Activated CD4-positive, alpha-beta T cell treated with anti-CD3 and anti-CD28 coated beads, Interleukin-2, amount 10 ng/mL, durations not matched to agents 24 days and 14 days (primary cell): ENCODE data around the gene SALL4. TPM values are rescaled to one million over a fixed set of nuclear protein-coding genes. Genes with fewer than 3 reads are reported as not detected.
"Not testable (repeated sequence)": the region's sequence is repeated elsewhere in the genome, so short reads cannot be mapped to it uniquely, and the experiment has no call there.

Experiments used
- DNase-seq: peaks from one replicate; pipeline ENCODE4 v3.0.0; 2022
- H3K27ac Mint-ChIP-seq: one replicate; pipeline ENCODE4 v1.8.0; 2022; ENCODE audit warnings: mild to moderate bottlenecking, mixed read lengths
- H3K27me3 Mint-ChIP-seq: one replicate; pipeline ENCODE4 v1.8.0; 2022; ENCODE audit warnings: mixed read lengths
- H3K36me3 Mint-ChIP-seq: one replicate; pipeline ENCODE4 v1.8.0; 2022; ENCODE audit warnings: low read depth, mild to moderate bottlenecking, mixed read lengths
- H3K4me1 Mint-ChIP-seq: one replicate; pipeline ENCODE4 v1.8.0; 2021; ENCODE audit warnings: mixed read lengths
- H3K4me3 Mint-ChIP-seq: one replicate; pipeline ENCODE4 v1.8.0; 2022; ENCODE audit warnings: mild to moderate bottlenecking, moderate library complexity, mixed read lengths
- H3K9me3 Mint-ChIP-seq: one replicate; pipeline ENCODE4 v1.8.0; 2021; ENCODE audit warnings: mixed read lengths
- intact Hi-C: fragments of 100-400 bp; cut with micrococcal nuclease; formaldehyde crosslinking; loops from one replicate; pipeline ENCODE4 v1.15.1; 2023
- total RNA-seq: library from RNA; stranded (reverse); gene quantifications from 2 replicates; pipeline ENCODE4 v1.2.3, GENCODE V29; 2022

The SALL4 gene
- total RNA-seq, 1 donor from 2014 or later = 0.75 TPM

DNA sequence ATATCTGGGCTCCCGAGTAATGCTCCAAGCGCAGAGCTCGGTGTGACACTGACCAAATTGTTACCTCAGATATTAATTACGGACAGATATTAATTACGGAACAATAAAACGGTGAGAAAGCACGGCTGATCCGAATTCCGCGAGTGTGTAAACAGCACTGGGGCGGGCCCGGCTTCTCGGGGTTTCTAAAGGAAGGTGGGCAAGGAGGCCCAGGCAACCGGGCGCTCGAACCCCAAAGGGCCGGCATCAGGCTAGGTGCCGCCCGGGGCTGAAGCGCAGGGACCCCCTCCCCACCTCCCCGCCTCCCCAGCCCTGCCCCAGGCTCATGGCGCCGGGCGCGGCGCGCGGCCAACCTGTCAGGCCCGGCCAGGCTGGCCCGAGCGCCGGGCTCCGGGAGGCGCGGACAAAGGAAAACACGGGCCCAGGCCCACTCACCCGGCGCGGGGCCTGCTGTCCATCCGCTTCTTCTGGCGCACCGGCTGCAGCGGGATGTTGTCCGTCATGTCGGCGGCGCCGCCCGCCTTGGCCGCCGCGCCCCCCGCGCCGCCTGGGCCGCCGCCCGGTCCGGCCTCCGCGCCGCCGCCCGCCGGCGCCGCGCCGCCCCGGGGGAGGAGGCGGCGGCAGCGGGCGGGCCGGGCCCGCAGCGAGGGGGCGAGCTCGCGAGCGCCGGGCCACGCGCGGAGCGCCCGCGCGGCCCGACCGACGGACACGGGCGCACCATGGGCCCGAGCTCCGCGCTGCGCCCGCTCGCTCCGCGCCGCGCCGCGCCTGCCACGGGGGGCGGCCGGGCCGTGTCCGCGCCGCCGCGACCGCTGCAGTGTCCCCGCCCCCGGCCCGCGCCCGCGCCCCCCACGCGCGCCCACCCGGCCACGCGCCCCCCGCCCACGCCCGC lies 34.2 kb downstream of the SALL4 start, which contains the start of gene ATP9A:
TSS of gene ATP9A (minus strand) at position 524 of the 892 bp plus-strand sequence. CDS start at position 503, 21 bp downstream.
- intact Hi-C loops = loop anchor here (5.0 kb wide), 2 partner anchors 34 to 71 kb away; partner anchors contain the start of gene SALL4
- Mint-ChIP-seq H3K27ac (peak within 1 kb of the TSS; percentile 68), H3K36me3 (peaks cover 3% of the 10 kb centered on the region), H3K27me3 (peaks cover 36% of the 10 kb centered on the region), H3K9me3 (no peaks in the 10 kb centered on the region), H3K4me1 (peaks cover 5% of the 10 kb centered on the region), H3K4me3 (peak within 1 kb of the TSS; percentile 80)
- DNase-seq = no peak

DNA sequence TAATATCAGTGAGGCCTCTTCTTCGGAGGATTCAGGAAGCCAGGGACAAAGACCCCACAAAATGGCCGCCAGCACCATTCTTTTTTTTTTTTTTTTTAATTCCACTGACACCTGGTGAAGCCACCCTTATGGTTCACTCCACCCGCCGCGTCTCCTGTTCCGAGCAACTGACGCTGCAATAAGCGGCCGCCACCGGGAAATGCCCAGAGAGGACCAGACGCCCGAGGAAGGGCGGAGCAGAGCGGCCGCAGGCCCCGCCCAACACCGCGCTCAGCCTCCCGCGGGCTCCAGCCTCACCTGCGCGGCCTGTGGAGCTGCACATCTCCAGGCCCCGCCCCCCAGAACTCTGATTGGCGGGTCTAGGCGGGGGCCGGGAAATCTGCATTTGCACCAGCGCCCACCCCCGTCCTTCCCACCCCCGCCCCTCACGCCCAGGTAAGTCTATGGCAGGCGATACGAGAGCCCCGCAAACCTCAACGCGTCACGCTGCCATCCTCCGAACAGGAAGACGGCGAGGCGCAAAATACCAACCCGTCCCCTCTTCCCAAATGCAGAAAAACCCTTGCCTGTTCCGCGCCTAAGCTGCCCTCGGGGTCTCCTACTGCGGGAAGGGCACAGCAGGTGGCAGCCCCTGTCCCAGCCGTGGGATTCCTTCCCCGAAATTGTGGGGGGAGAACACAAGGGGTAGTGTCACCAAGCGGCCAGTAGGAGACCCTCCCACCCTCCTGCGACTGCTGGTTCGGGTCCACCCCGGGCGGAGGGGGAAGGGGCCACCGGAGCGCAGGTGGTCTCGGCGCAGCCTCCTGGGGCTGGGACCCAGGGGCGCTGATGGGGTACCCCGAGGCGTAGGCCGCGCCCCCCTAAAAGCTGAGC lies 35.1 kb downstream of the SALL4 start:
- intact Hi-C loops = loop anchor here (5.0 kb wide), 2 partner anchors 35 to 70 kb away; partner anchors contain the start of gene SALL4
- Mint-ChIP-seq H3K27me3 (peaks cover 36% of the 10 kb centered on the region), H3K9me3 (no peaks in the 10 kb centered on the region), H3K4me1 (peaks cover 5% of the 10 kb centered on the region), H3K27ac (peak overlapping the region; percentile 31), H3K4me3 (peak overlapping the region; percentile 75), H3K36me3 (peaks cover 3% of the 10 kb centered on the region)
- DNase-seq = peak; percentile 87

GRCh38 chr20:51765381-51765780 lies 36.9 kb downstream of the SALL4 start:
- H3K9me3 Mint-ChIP-seq, H3K36me3 Mint-ChIP-seq, H3K4me1 Mint-ChIP-seq, DNase-seq, H3K27ac Mint-ChIP-seq: not testable (repeated sequence)
- intact Hi-C loops = loop anchor here (5.0 kb wide), 2 partner anchors 37 to 68 kb away; partner anchors contain the start of gene SALL4
- peak overlapping the region; percentile 24 for H3K4me3 Mint-ChIP-seq
- peaks cover 32% of the 10 kb centered on the region for H3K27me3 Mint-ChIP-seq

DNA sequence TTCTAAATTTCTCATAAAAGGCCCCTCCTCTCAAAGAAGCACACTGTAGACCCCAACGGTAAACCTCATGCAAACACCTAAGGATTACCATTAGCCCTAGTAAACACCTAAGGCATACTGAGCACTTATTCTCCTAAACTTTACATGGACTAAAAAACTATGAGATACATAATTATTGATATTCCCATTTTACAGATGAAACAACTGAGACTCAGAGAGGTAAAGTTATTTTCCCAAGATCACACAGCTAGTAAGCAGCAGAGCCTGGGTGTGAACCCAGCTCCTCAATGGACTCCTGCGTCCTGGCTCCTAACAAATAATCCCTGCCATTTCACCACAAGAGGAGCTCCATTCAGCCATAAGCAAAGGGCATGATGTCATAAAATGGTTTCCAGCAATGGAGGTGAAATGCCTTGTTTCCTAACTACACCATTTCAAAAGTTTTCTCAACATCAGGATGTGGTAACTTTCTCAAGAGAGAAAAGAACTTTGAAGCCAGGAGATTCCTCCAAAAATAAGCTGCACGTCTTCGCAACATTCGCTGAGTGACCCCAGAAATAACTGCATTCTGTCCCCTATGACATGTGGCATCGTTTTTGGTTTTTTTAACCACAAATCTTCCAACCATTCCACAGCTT lies 38.2 kb downstream of the SALL4 start:
- Mint-ChIP-seq H3K4me3 (no peak overlapping the region), H3K9me3 (no peaks in the 10 kb centered on the region), H3K27me3 (peaks cover 20% of the 10 kb centered on the region), H3K4me1 (peaks cover 5% of the 10 kb centered on the region), H3K36me3 (peaks cover 3% of the 10 kb centered on the region), H3K27ac (no peak overlapping the region)
- no peak for DNase-seq
- intact Hi-C loops = no loop called here

DNA sequence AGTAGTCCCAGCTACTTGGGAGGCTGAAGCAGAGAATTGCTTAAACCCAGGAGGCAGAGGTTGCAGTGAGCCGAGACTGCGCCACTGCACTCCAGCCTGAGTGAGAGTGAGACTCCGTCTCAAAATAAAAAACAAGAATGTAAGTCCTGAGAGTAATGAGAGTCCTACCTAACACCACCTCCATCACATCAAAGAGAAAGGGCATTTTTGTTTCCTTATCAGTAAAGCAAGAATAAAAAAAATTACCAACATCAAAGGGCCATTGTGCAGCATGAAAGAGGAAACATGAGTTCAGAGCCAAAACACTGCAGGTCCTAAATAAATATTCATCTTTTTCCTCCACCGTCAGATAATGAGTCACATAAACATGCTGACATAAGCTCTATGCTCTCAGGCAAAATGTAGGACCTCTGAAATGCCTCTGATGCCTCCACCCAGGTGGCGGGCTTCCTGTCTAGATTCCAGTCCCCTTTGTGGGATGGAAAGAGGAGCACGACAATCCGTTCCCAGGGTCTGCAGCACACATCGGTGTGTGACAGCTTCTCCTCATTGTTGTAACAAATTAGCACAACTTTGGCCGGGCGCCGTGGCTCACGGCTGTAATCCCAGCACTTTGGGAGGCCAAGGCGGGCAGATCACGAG lies 41.3 kb downstream of the SALL4 start:
- H3K27me3 Mint-ChIP-seq = peaks cover 10% of the 10 kb centered on the region
- H3K9me3 Mint-ChIP-seq = no peaks in the 10 kb centered on the region
- H3K4me3 Mint-ChIP-seq = no peak overlapping the region
- no peak overlapping the region for H3K27ac Mint-ChIP-seq
- intact Hi-C loops = no loop called here
- no peaks in the 10 kb centered on the region for H3K4me1 Mint-ChIP-seq
- H3K36me3 Mint-ChIP-seq = no peaks in the 10 kb centered on the region
- DNase-seq = no peak

DNA sequence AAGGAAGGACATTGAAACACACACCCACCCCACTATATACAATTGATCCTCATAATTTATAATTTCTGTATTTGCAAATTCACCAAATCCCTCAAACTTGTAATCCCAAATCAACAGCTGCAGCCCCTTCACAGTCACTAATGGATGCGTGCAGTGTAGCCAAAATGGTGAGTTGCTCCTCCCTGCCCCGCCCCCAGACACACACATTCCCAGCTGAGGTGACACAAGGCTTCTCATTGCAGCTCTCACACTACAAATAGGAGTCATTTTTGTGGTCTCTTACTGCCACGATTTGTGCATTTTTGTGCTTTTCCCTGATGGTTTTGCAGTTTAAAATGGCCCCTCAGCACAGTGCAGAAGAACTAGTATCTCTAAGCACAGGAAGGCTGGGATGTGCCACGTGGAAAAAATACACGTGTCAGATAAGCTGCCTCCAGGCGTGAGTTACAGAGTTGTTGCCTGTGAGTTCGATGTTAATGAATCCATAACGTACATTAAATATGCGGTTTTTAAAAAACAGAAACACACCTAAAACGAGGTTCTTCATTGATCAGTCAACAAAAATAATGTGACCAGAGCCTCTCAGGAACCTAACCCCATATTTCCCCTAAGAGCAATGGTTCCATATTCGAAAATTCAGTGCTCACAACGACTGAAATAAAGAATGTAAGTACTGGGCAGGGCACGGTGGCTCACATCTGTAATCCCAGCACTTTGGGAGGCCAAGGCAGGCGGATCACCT lies 42.4 kb downstream of the SALL4 start:
- Mint-ChIP-seq H3K9me3 (no peaks in the 10 kb centered on the region), H3K4me1 (no peaks in the 10 kb centered on the region), H3K36me3 (no peaks in the 10 kb centered on the region), H3K27me3 (peaks cover 6% of the 10 kb centered on the region), H3K27ac (no peak overlapping the region), H3K4me3 (no peak overlapping the region)
- DNase-seq = no peak
- intact Hi-C loops = no loop called here

DNA sequence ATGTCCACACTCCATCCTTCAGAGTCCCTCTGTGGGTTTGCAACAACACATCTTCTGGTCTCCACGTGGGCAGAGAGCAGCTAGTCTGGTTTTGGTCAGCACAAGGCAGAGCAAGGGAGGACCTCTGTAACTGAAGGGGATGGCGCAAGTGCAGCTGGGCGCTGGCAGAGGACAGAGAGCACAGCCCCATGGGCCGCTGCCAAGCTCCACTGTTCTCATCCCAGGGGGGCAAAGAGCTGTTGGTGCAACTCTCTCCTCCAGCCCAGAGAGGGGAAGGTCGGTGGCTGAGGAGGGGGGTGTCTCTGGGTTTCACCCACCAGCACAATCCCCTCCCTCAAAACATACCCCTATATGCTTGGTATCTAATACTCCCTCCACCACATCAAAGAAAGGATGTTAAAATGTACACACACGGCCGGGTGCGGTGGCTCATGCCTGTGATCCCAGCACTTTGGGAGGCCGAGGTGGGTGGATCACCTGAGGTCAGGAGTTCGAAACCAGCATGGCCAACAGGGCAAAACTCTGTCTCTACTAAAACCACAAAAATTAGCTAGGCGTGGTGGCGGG lies 43.3 kb downstream of the SALL4 start:
- Mint-ChIP-seq H3K9me3 (no peaks in the 10 kb centered on the region), H3K27me3 (peaks cover 5% of the 10 kb centered on the region), H3K36me3 (no peaks in the 10 kb centered on the region), H3K4me1 (no peaks in the 10 kb centered on the region), H3K27ac (no peak overlapping the region), H3K4me3 (no peak overlapping the region)
- no peak for DNase-seq
- intact Hi-C loops = no loop called here

- H3K9me3 Mint-ChIP-seq = no peaks in the 10 kb centered on the region
- H3K27me3 Mint-ChIP-seq = peaks cover 2% of the 10 kb centered on the region
- H3K4me3 Mint-ChIP-seq = no peak overlapping the region
- no peak overlapping the region for H3K27ac Mint-ChIP-seq
- H3K4me1 Mint-ChIP-seq = no peaks in the 10 kb centered on the region
- no peaks in the 10 kb centered on the region for H3K36me3 Mint-ChIP-seq
- no peak for DNase-seq
- intact Hi-C loops = no loop called here
These were observed 45.1 kb downstream of the SALL4 start for GRCh38 chr20:51757226-51757625.

DNA sequence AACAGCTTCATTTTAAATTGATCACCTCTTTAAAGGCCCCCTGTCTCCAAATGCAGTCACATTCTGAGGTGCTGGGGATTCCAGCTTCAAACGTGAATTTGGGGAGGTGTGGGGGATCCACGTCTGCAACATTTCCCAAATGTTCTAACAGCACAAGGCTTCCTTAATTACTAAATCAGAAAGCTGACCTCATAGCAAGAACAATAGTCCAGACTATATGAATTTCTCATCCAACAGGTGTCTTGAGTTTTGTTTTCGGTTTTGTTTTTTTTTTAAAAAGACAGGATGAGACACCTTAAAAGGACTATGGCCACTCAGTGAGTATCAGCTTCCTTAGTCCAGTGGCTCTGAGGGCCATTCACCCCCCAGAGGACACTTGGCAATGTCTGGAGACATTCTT lies 45.7 kb downstream of the SALL4 start:
- H3K4me3 Mint-ChIP-seq = no peak overlapping the region
- no peaks in the 10 kb centered on the region for H3K9me3 Mint-ChIP-seq
- H3K36me3 Mint-ChIP-seq = no peaks in the 10 kb centered on the region

DNA sequence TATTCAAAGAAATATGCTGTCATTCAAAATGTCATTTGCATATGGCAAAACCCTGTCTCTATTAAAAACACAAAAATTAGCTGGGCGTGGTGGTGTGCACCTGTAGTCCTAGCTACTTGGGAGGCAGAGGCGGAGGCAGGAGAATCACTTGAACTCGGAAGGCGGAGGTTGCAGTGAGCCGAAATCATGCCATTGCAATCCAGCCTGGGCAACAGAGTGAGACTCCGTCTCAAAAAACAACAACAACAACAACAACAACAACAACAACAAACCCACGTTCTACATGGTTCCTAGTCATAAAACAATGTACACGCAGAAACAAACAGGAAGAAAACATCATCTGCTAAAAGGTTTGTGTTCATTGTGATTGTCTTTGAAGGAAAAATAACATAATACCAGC lies 49.1 kb downstream of the SALL4 start:
- H3K36me3 Mint-ChIP-seq, H3K4me1 Mint-ChIP-seq, H3K9me3 Mint-ChIP-seq, H3K27me3 Mint-ChIP-seq, intact Hi-C loops, H3K27ac Mint-ChIP-seq, DNase-seq, H3K4me3 Mint-ChIP-seq: not testable (repeated sequence)

More for the DNA sequence above, 45.7 kb downstream of the SALL4 start:
- DNase-seq = no peak
- H3K4me1 Mint-ChIP-seq = no peaks in the 10 kb centered on the region
- no peak overlapping the region for H3K27ac Mint-ChIP-seq
- intact Hi-C loops = no loop called here
- peaks cover 2% of the 10 kb centered on the region for H3K27me3 Mint-ChIP-seq

GRCh38 chr20:51752343-51752951 lies 49.9 kb downstream of the SALL4 start:
- intact Hi-C loops = no loop called here
- H3K27me3 Mint-ChIP-seq = no peaks in the 10 kb centered on the region

DNA sequence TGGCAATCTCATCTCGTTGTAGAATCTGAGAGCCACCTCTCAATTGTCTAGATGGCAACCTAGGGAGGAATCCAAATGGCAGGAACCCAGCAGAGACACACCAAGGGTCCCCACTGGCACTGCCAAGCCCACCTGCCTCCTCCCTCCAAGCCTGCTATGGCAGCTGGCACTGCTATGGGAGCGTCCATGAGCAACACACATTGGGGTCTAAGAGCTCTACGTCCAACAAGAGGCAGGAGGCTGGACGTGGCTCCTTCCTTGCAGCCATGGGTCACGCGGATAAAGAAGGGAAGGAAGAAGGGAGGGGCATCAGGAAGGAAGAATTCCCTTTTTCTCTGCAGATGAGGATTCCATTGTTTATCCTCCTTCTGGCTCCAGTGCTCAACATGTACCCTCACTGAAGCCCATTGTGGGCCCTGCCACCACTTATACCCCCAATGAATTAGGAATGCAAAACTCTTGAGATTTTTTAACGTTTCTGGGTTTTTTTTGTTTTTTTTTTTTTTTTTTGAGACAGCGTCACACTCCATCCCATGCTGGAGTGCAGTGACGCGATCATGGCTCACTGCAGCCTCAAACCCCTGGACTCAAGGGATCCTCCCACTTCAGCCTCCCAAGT lies 51.4 kb downstream of the SALL4 start:
- DNase-seq = no peak
- Mint-ChIP-seq H3K9me3 (peaks cover under 1% of the 10 kb centered on the region), H3K36me3 (no peaks in the 10 kb centered on the region), H3K4me1 (peaks cover 5% of the 10 kb centered on the region), H3K4me3 (no peak overlapping the region), H3K27me3 (no peaks in the 10 kb centered on the region), H3K27ac (no peak overlapping the region)
- intact Hi-C loops = no loop called here

More at GRCh38 chr20:51752343-51752951, 49.9 kb downstream of the SALL4 start:
- no peak overlapping the region for H3K27ac Mint-ChIP-seq
- no peak overlapping the region for H3K4me3 Mint-ChIP-seq
- peaks cover 5% of the 10 kb centered on the region for H3K4me1 Mint-ChIP-seq
- H3K9me3 Mint-ChIP-seq = no peaks in the 10 kb centered on the region
- no peaks in the 10 kb centered on the region for H3K36me3 Mint-ChIP-seq
- DNase-seq = no peak
